ENCODE results near the gene MRPS15.
A peak's percentile ranks its signal among the peaks of the same experiment; 100 is the strongest.
"Not testable (repeated sequence)": the region's sequence is repeated elsewhere in the genome, so short reads cannot be mapped to it uniquely, and the experiment has no call there.

Gene MRPS15

DNA sequence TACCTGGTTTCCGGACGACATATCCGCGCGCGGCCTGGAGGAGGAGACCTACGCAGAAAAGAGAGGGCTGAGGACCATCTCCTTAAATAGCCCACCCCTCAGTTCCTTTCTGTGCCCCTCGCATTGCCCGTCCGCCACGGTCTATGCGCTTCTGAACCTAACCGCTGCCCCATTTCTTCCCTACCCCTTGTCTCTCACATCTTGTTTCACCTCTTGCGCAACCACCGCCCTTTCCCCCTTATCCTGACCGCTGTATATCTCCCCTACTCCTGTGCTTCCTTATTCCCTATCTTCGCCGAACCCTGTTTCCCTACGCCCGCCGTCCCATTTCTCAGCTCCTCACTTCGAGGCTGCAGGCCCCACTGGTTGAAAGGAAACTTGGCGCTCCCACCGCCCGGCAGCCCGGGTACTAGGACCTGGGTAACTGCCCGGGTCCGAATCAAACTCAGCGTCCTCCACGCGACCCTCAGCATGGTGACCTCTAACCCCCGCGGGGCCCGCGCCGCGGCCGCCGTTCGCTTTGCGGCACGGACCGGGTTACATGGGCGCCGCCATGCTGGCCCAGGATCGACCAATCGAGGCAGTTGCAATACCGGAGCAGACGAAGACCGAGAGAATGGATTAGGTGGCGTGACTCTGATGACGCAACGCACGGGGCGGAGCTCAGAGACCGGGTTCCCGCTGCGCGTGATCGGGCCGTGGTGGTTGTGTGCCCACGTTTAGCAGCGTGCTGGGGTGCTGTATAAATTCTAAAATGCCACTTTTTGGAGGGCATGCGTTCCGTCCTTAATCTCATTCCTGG is at the start of gene MRPS15:
Gene MRPS15, minus strand, starts transcription at position 582 of the 802 bp plus-strand sequence. Its CDS starts 109 bp downstream, at position 473.
- peak; percentile 91 for DNase-seq (ENCODE audit: low spot score)

DNA sequence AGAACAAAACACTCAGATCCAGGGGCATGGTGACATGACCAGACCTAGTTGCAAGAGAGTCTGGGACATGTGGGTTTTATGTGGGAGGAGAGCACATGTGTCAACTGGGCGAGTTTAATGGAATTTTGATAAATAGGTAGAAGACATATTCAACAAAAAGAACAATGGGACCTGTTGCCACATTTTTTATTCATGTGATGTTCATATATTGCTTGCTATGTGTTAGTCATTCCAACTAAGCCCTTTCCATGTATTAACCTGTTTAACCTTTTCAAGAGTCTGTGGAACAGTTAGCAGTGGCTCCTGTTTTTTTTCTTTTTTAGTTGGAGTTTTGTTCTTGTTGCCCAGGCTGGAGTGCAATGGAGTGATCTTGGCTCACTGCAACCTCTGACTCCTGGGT is 48.7 kb upstream of the MRPS15 start:
- DNase-seq (ENCODE audit: low spot score) = no peak

DNA sequence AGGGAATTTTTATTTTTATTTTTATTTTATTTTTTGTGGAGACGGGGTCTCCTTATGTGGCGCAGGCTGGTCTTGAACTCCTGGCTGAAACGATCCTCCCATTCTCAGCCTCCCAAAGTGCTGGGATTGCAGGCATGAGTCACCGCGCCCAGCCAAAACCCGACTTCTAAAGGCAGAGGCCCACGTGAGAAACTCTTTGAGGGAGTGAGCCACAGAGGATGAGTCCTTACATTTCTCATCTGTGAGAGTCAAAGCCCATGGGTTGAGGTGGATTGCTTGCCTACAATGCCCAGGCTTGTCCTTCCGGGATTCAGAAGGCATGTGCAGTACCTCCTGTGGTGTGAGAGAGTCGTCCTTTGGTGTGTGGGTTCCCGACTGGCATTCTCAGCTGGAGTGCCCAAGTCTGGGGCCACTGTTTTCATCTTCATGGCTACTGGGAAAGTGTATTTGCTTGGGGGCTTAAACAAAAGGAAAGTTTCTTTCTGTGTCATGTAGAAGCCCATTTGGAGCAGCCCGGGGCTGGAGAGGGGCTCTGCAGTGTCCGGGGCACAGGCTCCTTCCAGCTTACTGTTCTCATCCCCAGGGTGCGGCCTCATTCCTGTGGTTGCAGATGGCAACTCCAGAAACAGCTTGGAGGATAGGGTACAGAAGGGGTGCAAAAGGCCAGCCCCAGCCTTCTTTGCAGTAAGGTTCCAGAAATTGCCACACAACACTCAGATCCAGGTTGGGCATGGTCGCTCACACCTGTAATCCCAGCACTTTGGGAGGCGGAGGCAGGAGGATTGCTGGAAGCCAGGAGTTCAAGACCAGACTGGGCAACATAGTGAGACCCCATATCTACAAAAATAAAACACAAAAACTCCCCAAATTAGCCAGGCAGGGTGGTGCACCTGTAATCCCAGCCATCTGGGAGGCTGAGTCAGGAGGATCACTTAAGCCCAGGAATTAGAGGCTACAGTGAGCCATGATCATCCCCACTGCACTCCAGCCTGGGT is 47.9 kb upstream of the MRPS15 start:
- no peak for DNase-seq (ENCODE audit: low spot score)

DNA sequence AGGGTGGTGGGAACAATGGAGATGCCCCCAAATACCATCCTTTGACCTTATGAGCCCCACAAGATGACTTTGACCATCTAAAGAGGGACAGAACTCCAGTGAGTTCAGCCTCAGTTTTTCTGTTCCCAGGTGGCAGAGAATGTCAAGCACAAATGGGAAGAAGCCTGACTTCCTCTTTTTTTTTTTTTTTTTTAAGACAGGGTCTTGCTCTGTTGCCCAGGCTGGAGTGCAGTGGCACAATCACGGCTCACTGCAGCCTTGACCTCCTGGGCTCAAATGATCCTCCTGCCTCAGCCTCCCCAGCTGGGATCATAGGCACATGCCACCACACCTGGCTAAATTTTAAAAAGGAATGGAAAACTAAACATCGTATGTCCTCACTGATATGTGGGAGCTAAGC is 47.0 kb upstream of the MRPS15 start:
- not testable (repeated sequence) for DNase-seq (ENCODE audit: low spot score)

DNA sequence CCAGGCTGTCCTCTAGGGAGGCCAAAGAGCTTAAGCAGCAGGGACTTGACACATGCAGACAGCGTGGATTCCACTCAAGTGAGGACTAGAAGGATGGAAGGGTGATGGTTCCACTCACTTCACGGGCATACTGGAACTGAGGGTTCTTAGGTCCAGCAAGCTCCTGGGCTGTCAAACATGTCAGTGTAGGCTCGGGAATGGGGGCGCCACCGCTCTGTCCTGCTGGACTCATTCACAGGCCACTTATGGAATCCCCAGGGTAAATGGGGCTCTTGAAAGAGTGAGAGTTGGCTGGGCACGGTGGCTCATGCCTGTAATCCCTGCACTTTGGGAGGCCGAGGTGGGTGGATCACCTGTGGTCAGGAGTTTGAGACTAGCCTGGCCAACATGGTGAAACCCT is 46.2 kb upstream of the MRPS15 start:
- no peak for DNase-seq (ENCODE audit: low spot score)

DNA sequence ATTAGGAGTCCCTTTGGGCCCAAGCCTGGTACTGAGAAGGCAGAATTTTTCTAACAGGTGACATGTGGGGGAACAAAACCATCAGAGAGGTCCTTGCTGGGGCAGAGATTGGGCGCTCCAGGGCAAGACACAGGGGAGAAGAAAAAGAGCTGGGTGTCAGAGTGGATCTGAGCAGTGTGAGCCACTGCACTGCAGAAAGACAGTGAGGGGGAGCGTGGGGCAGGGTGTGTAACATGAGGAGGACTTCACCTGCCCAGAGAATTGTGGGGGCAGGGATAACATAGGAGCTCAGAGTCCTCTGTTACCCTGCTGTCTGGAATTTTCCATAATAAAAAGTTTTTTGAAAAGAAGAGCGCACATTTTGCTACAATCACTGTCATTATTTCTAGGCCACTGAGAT is 44.1 kb upstream of the MRPS15 start:
- DNase-seq (ENCODE audit: low spot score) = no peak

DNA sequence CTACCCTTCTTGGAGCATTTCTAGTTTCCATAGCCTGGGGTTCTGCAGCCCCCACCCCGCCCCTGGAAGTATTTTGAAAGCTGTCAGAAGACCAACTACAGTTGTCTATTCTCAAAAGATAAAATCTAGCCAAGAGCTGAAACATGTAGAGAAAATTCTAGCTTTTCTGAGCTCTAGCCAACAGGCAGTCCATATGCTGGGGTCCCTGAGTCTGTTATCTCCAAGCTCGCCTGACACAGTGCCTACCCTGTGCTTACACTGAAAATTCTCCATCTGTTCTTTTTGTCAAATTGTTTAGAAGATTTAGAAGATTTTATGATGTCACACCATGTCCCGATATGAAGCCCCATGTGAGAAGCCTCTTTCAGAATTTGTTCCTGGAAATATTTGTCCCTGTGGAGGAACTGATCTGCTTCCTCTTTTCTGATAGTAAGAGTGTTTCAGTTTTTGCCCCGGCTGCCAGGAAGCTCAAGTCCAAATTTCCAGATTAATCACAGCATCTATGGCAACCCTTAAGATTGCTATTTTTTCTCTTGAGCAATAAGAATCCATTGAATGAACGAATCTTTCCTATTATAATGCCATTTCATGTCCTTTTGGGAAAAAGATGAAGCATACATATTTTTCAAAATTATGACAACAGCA is 42.2 kb upstream of the MRPS15 start:
- no peak for DNase-seq (ENCODE audit: low spot score)

DNA sequence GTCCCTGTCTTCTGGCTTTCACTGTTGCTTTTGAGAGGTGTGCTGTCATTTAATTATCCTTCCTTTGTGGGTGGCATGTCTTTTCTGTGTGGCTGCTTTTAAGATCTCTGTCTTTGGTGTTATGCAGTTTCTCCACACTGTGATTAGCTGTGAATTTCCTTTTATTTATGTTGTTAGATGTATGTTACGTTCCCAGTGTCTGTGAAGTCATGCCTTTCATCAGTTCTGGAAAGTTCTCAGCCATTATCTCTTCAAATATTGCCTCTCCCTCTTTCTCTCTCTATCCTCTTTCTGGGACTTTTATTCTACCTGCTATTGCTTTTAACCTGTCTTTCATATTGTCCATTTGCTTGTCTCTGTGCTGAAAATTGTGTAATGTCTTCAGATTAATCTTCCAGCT is 39.5 kb upstream of the MRPS15 start:
- DNase-seq (ENCODE audit: low spot score) = no peak

DNA sequence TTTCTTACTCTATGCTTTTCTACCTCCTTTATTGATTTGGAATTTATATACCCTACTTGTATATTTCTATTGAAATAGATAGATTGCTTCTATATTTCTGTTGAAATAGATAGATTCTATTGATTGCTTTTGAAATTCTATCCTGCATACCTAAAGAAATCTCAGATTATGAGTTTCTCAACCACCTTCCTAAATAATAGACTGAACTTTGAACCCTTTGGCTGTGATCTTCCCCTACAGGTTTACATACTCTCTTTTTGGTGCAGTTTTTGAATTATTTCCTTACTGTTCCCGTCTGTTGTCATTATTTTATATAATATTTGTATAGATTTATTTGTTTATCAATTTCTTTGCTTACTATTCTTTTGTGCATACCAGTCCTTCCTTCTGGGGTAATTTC is 39.0 kb upstream of the MRPS15 start:
- no peak for DNase-seq (ENCODE audit: low spot score)

DNA sequence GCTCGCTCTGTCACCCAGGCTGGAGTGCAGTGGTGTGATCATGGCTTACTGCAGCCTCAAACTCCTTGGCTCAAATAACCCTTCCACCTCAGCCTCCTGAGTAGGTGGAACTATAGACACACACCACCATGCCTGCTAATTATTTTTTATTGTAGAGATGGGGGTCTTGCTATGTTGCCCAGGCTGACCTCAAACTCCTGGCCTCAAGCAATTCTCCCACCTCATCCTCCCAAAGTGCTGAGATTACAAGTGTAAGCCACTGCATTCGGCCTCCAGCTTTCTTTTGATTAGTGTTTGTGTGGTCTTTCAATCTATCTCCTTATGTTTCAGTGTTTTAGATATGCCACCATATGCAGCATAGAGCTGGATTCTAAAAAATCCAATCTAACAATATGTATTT is 38.4 kb upstream of the MRPS15 start:
- DNase-seq (ENCODE audit: low spot score) = no peak

DNA sequence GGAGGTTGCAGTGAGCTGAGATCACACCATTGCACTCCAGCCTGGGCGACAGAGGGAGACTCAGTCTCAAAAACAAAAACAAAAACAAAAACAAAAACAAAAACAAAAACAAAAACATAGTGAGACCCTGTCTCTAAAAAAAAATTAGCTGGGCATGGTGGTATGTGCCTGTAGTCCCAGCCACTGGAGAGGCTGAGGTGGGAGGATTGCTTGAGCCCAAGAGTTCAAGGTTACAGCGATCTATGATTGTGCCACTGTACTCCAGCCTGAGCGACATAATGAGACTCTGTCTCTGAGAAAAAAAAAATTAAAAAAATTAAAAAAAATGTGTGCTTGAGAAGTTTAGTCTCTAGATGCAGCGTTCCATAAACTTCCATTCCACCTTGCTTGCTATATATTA is 37.7 kb upstream of the MRPS15 start:
- DNase-seq (ENCODE audit: low spot score) = not testable (repeated sequence)

DNA sequence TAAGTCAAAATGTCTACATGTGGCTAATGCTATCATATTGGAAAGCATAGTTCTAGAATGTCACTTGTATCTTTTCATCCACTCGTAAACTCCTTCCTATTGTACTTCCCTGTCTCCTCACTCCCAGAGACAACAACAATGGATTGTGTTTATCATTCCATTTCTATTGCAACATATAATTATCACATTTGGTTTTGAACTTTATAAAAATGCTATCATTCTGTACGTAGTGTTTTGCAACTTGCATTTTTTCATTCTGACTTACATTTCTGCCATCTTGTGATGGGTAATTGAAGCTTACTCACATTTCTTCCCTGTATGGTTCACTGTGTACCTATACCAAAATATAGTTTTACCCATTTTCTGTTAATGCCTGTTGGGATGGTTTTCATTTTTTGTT is 33.0 kb upstream of the MRPS15 start:
- no peak for DNase-seq (ENCODE audit: low spot score)

DNA sequence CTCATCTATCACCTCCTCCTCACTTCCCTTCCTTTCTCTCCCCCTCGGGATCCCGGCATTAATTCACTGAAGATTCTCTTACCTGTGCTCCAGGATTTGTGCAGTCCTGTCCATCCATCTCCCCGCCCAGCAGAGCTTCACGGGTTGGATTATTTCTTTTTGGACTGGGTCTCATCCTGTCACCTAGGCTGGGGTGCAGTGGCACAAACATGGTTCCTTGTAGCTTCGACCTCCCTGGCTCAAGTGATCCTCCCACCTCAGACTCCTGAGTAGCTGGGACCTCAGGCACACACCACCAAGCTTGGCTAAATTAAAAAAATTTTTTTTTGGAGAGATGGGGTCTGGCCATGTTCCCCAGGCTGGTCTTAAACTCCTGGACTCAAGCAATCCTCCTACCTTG is 30.8 kb upstream of the MRPS15 start:
- no peak for DNase-seq (ENCODE audit: low spot score)

DNA sequence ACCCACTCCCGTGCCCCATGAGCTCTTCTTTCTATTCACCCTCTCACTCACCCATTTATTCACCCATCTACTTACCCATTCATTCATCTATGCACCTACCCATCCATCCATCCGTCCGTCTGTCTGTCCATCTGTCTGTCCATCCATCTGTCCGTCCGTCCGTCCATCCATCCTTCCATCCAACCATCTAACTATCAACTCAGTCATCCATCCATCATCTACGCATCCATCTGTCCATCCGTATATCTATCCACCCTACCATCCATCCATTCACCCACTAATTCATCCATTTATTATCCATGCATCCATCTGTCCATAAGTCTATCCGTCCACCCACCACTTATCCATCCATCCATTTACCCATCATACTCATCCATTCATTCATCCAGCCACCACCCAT is 29.3 kb upstream of the MRPS15 start:
- no peak for DNase-seq (ENCODE audit: low spot score)

DNA sequence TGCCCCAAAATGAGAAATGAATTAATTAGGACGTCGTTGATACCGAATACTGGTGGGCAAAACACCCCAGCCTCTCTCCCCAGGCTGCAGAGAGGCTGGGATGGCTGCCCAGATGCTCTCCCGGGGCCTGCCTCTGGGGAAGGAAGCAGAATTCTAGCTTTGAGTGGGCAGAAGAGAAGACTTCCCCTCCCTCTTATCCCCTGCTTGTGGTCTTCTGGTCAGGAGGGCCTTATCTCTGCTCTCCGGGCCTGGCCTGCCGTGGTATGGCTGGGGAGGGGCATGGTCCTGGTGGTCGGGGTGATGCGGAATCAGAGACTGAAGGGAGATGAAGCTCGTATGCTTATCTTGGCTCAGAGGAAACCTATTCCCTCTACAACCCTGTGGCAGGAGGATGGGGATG is 28.3 kb upstream of the MRPS15 start:
- no peak for DNase-seq (ENCODE audit: low spot score)

DNA sequence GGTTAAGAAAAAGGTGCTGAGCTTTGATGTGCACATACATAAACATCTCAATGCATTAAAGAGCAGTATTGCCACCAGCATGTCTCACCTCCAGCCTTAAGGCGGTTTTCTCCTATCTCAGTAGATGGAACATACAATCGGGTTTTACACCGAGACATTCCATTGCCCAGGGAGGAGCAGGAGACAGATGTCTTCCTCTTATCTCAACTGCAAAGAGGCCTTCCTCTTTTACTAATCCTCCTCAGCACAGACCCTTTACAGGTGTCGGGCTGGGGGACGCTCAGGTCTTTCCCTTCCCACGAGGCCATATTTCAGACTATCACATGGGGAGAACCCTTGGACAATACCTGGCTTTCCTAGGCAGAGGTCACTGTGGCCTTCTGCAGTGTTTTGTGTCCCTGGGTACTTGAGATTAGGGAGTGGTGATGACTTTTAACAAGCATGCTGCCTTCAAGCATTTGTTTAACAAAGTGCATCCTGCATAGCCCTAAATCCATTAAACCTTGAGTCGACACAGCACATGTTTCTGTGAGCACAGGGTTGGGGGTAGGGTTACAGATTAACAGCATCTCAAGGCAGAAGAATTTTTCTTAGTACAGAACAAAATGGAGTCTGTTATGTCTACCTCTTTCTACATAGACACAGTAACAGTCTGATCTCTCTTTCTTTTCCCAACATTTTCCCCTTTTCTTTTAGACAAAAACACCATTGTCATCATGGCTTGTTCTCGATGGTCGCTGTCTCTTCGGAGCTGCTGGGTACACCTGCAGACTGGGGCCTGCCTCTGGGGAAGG is 25.3 kb upstream of the MRPS15 start:
- not testable (repeated sequence) for DNase-seq (ENCODE audit: low spot score)

DNA sequence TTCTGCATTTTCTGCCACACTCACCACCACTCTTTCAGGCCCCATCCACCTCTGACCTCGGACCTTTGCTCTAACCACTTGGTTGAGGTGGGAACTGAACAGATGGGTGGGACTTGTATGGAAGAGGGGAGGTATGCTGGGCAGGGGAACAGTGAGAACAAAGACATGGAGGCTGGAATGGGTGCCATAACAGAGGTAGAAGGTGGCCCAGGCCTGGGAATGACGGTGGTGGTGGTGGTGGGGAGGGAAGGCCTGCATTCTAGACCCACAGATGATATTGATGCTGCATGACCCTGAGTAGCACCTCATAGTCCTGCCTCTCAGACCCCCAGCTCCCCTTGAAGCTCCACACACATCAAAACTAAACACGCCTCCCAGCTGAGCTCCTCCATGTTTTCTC is 23.7 kb upstream of the MRPS15 start:
- no peak for DNase-seq (ENCODE audit: low spot score)

DNA sequence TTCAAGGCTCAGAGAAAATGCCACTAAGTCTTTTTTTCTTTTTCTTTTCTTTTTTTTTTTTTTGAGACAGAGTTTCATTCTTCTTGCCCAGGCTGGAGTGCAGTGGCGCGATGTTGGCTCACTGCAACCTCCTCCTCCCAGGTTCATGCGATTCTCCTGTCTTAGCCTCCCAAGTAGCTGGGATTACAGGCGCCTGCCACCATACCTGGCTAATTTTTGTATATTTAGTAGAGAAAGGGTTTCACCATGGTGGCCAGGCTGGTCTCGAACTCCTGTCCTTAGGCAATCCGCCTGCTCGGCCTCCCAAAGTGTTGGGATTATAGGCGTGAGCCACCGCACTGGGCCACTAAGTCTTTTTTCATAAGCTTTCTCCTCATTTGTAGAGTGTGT is 23.1 kb upstream of the MRPS15 start:
- not testable (repeated sequence) for DNase-seq (ENCODE audit: low spot score)

DNA sequence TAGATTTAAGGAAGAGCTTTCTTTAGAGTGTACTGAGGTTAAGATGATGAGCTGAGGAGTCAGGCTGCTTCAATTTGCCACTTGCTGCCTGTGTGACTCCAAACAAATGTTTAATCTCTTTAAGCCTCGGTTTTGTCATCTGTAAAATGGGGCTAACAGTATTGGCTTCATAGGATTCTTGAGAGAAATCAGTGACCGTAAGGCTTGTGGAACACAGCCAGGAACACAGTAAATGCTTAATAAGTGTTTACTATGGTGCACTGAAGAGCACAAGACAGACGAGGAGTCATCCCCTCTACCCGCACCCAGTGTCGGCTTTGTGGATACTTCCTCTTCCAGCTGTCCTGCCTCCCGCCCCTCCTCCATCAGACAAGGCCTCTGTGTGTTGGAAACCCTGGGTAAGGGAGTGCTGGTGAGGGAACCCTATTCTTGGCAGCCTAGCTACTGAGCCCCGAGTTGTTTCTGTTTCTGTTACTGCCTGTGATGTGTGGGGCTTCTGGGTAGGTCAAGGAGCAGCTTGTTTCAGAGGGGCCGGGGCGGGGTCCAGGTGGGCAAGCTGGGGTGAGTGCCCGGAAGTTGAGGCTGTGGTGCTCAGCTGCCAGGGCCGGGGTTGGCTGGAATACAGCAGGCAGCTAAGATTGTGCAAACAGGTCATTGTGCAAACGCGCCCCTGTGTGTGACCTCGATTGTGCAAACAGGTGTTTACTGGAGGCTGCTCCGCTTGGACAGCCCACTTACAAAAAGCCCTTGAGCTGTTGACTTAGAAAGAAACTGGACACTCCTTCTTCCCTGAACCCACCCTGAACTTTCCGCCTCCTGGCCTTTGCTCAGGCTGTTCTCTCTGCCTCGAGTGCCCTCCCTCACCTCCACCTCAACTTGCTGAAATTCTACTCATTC is 22.5 kb upstream of the MRPS15 start:
- DNase-seq (ENCODE audit: low spot score) = peak; percentile 80

DNA sequence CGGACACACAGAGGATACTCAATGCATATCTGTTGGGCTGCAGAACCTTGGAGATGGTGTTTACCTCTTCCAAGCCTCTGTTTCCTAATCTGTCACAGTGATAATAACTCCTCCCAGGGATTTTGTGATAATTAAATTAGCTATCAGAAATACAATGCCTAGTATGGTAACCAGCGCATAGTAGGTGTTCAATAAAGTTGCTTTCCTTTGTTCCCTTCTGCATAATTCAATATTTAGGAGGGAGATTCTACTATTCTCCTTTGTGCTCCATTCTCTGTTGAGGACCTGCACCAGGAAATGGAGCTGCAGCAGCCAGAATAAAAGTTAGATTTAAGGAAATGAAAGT is 21.9 kb upstream of the MRPS15 start:
- no peak for DNase-seq (ENCODE audit: low spot score)

DNA sequence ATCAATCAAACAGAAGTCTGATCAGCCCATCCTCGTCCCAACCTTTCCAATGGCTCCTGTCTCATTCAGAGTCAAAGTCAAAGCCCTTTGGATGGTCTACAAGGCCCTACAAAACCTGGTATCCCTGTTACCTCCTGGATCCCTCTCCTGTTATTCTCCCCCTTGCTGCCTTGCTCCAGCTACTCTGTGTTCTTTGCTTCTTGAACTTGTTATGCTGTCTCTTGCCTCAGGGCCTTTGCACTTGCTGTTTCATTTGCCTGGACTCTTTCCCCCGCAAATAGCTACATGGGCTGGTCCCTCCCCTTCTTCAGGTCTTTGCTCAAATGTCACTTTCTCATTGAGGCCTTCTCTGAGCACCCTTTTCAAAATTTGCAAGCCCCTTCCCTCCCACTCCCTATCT is 19.9 kb upstream of the MRPS15 start:
- DNase-seq (ENCODE audit: low spot score) = no peak
